GM21390 (cell line): Measurements from ENCODE around the gene VDR.

Experiments
- ATAC-seq: cut with Tn5 transposase; IDR thresholded peaks from one replicate; pipeline ENCODE4 v1.9.1; 2021; ENCODE audit not compliant: unreplicated experiment

The VDR gene

GRCh38 chr12:47875746-47876439 lies 28.9 kb downstream of the VDR start:
- ATAC-seq = no peak

GRCh38 chr12:47874316-47874715 lies 30.5 kb downstream of the VDR start:
- no peak for ATAC-seq

GRCh38 chr12:47870175-47870781 lies 34.5 kb downstream of the VDR start:
- ATAC-seq = no peak

- peak; percentile 71 for ATAC-seq
Observed at GRCh38 chr12:47868552-47869031, 36.2 kb downstream of the VDR start.

DNA sequence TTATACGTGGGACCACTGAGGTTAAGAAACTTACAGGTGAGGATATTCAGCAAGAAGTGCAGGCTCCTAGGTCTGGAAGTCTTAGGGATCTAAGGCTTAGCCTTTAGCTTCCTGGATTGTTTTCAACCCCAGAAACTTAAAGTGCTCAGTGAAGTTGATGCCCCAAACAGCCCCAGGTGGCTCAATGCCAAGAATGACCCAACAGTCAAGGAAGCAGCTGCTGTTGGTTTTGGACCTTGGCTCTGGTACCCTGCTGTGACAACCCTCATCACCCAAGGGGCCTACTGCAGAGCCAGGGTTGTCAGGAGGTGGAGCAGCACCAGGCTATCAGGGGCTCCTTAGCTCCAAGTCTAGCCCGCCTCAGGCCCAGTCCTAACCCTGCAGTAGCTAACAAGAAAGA lies 36.8 kb downstream of the VDR start:
- peak; percentile 3 for ATAC-seq

DNA sequence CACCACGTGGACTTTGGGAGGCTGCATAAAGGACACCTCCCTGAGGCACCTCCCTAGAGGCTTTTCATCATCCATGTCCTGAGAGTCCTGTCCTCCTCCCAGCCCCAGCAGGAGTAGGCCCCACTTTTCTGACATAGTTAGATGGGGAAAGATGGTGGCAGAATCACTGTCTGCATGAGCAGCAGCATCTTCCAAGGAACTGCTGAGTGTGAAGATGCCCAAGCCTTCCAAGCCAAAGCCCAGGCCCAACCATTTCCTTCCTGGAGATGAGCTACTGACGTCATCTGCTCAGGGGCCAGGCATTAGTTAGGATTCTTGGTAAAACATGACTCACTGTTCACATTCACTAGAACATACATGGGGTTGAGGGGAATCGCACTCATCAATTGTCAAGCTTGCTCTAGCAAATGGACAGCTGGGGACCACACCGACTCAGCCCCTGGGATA lies 37.3 kb downstream of the VDR start:
- ATAC-seq = no peak

DNA sequence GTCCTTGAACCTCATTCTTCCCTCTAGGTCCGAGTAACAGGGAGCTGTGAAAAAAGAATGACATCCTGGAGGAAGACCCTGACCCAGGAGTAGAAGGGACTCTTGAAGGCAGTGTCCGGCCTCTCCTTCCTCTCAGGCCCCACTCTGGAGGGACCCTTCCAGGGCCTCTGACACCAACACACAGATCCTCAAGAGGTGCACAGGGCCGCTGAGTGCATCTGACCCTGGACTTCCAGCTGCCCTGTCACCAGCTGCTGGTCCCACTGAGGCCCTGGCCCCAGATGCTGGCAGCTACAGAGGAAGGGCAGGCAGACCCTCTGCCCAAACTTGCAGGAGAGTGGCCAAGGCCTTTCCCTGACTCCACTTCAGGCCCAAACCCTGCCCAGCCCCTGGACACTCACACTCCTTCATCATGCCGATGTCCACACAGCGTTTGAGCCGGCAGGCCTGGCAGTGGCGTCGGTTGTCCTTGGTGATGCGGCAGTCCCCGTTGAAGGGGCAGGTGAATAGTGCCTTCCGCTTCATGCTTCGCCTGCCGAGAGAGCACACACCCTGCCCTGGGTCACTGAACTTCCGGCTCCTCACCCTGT lies 40.1 kb downstream of the VDR start:
- ATAC-seq = no peak

DNA sequence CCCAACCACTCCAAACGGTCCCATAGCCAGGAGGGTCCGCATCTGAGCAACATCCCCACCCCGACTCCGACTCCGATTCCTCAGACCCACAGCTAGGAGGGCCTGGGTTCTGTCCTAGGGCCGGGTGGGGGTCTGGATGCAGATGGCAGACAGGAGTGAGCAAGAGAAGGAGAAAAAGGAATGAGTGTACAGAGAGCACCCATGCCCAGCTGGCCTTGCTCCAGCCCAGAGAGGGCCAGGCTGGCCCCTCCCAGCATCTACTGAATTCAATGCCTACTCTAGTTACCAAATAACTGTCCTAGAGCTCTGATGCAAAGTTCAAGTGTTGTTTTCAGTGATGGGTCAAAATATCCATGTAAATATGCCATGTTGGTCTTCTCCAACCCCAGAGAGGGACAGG lies 40.8 kb downstream of the VDR start:
- no peak for ATAC-seq

DNA sequence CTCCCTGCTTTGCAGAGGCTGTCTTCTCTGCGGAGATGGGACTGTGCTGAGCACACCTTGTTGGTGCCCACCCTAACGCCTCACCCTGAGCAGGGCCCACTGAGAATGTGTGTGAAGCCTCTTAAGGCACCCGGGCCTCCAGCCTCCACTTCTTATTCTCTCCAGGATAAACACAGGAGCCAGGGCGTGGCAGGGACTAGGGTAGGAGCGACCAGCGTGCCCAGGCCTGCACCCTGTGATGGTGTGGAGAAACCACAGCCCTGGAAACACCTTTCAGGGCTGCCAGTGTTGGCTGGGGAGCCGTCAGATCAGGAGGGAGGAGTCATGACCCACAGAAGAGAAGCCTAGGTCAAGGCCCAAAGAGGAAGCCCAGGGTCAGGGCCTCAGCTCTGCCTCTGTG lies 41.3 kb downstream of the VDR start:
- ATAC-seq = no peak

GRCh38 chr12:47862881-47863280 lies 41.9 kb downstream of the VDR start:
- no peak for ATAC-seq

- ATAC-seq = no peak
Observed at GRCh38 chr12:47862167-47862750, 42.5 kb downstream of the VDR start.

GRCh38 chr12:47860873-47861272 lies 43.9 kb downstream of the VDR start:
- ATAC-seq = no peak

DNA sequence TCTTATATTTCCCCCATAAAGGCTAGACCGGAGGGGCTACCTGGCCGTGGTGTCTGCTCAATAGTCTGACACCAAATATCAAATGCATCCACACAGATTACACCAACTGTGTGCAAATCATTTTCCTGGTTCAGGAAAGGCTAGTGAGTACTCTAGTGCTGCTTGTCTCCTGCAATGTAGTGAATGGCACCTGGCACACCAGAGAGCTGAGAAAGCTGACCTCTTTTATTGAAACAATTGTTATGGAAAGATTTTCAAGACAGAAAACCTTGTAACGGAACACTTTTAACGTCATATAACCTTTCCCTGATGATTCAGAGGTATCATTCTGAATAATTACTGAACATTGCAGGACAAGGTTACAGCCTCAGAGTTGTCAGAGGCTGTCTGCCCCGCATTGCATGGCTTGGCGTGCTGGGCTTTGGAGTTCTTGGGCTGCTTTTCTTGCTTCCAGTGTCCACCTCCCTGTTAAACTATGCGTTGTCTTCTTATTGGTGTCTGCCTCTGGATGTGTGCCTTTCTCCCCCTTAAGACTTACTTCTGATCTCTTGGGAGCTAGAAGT lies 44.4 kb downstream of the VDR start:
- no peak for ATAC-seq

- no peak for ATAC-seq
Observed at GRCh38 chr12:47858511-47859266, 46.1 kb downstream of the VDR start.

GRCh38 chr12:47856721-47857575 lies 47.8 kb downstream of the VDR start:
- ATAC-seq = no peak

GRCh38 chr12:47856094-47856493 lies 48.7 kb downstream of the VDR start:
- ATAC-seq = no peak

- no peak for ATAC-seq
Observed at GRCh38 chr12:47855502-47855901, 49.3 kb downstream of the VDR start.

- ATAC-seq = no peak
Observed at GRCh38 chr12:47854531-47854930, 50.3 kb downstream of the VDR start.

DNA sequence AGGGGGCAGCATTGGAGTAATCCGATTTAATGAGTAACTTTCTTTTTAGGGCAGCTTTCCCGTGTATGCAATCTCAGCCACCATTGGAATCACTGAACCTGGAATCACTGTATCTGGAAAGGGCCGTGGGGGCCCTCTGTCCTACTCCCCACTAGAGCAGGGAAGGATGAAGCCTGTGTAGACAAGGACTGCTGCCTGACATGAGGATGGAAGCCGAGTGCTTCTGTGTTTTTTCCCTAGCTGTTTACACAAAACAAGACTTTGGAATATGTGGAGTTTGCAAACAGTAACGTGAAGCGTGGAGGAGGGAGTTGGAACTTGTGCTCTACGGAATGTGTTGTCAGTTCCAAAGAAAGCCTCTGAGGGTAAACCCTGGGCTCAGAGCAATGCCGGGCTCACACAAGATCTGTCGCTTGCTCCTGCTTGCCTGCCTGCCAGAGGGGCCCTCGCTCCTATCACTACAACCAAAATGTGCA lies 52.7 kb downstream of the VDR start:
- no peak for ATAC-seq
